ENCODE measurements around the gene CDKN2B-AS1.

DNA sequence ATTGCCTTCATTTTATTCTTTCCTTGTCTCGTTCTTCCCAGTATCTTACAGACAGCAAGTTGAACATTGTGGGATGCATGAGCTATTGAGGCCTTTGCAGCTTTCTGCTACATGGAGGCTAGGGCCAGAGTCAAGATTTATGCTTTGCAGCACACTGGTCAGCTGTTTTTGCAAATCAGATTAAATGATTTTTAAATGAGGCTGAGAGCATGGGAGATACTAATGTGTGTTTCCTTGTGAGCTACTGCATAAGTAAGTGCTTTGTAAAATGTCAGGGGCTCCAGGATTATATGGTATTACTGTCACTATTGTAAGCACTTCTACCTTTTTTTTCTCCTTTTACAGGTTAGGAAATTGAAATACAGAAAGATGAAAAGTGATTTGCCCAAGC is 125.6 kb downstream of the CDKN2B-AS1 start:
- TF ChIP-seq, protein P1, sequence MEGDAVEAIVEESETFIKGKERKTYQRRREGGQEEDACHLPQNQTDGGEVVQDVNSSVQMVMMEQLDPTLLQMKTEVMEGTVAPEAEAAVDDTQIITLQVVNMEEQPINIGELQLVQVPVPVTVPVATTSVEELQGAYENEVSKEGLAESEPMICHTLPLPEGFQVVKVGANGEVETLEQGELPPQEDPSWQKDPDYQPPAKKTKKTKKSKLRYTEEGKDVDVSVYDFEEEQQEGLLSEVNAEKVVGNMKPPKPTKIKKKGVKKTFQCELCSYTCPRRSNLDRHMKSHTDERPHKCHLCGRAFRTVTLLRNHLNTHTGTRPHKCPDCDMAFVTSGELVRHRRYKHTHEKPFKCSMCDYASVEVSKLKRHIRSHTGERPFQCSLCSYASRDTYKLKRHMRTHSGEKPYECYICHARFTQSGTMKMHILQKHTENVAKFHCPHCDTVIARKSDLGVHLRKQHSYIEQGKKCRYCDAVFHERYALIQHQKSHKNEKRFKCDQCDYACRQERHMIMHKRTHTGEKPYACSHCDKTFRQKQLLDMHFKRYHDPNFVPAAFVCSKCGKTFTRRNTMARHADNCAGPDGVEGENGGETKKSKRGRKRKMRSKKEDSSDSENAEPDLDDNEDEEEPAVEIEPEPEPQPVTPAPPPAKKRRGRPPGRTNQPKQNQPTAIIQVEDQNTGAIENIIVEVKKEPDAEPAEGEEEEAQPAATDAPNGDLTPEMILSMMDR (IDR thresholded peaks at IDR 0.05), result no peak
- TF ChIP-seq POLR2AphosphoS5 (IDR thresholded peaks at IDR 0.05), result no peak
